HG03196 (cell line): ENCODE measurements around the gene SLC4A7.
"Not testable (repeated sequence)": the region's sequence is repeated elsewhere in the genome, so short reads cannot be mapped to it uniquely, and the experiment has no call there.

Experiments used
- ATAC-seq: cut with Tn5 transposase; IDR thresholded peaks from one replicate; pipeline ENCODE4 v1.9.1; 2021; ENCODE audit not compliant: unreplicated experiment

The SLC4A7 gene

DNA sequence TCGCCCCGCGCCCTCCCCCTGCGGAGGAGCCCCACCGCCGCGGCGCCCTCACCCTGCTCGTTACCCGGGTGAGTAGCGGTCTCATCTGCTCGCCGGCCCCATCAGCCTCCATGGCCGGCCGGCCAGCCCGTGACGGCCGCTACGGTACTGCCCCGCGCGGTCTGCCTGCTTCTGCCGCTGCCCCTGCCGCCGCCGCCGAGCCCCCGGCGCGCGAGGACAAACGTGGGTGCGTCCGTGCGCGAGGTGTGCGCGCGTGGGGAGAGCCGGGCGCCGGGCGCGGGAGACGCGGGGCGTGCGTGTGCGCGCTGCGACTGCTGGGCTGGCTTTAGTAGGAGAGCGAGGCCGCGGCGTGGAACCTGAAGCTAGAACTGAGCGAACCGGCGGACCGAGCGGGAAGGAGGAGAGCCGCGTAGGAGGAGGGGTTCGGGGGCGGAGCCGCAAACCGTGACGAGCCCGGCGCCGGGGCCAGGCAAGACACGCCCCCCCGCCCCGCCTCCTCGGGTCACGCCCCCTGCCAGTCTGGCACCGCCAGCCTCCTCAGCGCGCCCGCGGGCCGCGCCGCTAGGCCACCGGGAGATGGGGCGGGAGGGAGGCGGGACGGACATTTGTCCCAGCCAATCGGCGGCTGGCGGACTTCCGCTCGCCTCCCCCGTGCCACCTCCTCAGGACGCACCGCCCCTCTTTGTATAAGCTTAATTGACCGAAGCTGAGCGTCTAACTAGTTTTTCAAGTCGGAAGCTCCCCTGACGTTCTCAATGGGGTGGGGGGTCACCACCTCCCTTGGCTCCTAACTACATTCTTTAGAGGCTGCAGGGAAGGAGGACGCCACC, at the start of gene SLC4A7:
Gene SLC4A7 (minus strand): TSS at position 370 of the 830 bp plus-strand sequence. CDS start 258 bp downstream, at position 112.
- peak; percentile 94 for ATAC-seq

DNA sequence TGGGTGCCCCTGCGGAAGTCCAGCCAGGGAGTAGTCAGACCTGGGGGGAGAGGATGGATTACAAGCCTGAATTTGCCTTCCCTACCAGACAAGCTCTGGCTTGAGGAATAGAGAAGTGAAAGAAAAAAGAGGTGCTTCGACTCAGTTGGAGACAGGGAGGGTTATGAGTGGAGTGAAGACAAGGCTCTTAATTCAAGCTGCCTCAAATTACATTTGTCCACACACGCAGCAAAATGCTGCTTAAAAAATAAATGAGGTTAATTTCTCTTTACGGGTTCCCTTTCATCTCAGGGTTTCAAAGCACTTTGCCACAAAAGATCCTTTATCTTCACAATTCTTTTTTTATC, 49.0 kb upstream of the SLC4A7 start:
- ATAC-seq, result no peak

DNA sequence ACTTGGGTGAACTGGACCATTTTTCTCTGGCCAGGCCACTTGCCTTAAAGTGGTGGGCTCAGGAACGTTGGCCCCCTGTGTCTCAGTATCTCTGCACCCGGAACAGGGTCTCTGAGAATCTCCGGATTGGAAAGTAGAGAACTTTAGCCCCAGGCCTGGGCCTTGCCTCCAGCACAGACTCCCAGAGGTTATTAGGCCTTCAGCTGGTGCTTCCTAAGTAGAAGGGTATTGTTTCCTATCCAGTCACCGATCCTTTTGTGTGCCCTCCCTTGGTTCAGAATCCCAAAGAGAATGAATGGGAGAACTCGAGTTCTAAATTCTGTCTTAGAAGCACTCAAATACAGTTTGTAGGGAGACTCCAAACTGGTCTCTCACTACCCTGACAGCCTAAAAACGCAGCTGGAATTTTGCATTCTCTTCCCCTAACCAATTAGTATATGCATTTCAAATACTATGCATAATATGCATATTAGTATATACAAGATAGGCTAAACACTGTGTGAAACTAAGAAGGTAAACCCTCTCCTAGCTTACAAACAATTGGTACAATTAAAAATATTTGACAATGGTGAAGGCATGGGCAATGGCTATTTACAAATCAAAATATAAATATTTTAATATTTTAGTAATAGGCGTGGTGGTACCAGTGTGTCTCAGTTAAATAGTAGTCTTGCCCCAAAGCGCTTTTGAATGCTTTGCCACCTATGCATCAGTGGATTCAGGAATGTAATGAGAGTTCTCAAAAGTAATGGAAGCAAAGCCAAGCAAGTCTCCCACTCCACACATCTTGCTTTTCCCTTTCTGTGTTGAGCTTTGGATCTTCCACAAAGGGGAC, 48.5 kb upstream of the SLC4A7 start:
- no peak for ATAC-seq

DNA sequence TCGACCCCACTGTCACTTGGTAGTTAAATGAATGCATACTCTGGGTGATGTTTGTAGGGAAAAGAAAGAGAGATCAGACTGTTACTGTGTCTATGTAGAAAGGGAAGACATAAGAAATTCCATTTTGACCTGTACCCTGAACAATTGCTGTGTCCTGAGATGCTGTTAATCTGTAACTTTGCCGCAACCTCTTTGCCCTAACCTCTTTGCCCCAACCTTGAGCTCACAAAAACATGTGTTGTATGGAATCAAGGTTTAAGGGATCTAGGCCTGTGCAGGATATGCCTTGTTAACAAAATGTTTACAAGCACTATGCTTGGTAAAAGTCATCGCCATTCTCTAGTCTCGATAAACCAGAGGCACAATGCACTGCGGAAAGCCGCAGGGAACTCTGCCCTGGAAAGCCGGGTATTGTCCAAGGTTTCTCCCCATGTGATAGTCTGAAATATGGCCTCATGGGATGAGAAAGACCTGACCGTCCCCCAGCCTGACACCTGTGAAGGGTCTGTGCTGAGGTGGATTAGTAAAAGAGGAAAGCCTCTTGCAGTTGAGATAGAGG, 47.1 kb upstream of the SLC4A7 start:
- not testable (repeated sequence) for ATAC-seq

DNA sequence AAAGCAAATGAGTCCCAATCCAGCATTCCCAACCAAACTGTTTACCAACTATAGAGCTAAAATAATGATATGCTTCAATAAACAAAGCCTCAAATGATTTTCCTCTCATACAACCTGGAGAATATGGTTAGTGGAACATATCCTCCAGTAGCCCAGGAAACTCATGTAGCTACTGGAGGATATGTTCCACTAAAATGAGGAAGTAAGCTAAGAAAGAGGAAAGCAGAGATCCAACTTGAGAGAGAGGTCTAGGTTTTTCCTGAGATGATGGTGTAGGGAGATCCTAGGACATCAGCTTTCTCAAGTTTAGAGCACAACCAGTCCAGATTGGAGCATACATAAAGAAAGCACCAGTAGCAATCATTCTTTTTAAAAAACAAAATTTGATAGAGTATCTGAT, 44.6 kb upstream of the SLC4A7 start:
- no peak for ATAC-seq

DNA sequence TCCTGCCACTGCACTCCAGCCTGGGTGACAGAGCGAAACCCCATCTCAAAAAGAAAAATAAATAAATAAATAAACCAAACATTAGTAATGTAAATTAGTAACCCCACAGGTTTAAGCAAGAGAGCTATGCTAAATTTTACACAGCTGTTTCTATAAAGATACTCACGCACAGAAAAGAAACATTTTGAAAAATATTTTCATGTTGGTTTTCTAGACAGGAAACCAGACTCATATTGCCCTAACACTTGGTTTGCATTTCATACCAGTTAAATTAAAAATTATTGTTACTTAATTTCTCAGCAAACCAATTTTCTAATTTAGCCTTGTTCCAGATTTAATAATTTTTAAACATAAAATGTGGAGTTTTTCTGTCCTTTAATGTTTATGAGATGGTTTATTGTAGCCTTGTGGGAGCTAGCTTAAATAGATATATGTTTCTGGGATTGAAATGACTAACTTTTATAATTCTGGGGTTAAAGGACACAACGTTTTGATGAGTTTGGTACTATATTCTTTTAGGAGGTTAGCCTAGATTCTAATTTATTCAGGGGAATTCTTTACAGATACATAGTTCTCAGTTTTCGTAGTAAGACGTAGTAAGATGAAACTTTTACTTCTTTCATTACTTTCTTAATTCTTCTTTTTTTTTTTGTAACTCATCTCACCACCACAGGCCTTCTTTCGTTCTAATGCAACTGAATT, 42.6 kb upstream of the SLC4A7 start:
- no peak for ATAC-seq

DNA sequence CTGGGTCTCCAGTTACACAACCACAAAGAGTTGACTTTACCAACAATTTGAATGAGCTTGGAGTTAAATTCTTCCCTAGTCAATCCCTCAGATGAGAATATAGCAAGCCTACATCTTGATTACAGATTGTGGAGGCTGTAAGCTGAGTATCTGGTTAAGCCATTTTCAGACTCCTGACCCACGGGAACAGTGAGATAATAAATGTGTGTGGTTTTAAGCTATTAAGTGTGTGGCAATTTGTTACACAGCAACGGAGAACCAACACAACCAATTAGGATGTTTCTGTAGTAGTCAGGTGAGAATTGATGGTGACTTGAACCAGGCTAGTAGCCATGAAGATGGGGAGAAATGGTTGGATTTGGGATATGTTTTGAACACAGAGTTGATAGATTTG, 37.7 kb upstream of the SLC4A7 start:
- ATAC-seq, result no peak

DNA sequence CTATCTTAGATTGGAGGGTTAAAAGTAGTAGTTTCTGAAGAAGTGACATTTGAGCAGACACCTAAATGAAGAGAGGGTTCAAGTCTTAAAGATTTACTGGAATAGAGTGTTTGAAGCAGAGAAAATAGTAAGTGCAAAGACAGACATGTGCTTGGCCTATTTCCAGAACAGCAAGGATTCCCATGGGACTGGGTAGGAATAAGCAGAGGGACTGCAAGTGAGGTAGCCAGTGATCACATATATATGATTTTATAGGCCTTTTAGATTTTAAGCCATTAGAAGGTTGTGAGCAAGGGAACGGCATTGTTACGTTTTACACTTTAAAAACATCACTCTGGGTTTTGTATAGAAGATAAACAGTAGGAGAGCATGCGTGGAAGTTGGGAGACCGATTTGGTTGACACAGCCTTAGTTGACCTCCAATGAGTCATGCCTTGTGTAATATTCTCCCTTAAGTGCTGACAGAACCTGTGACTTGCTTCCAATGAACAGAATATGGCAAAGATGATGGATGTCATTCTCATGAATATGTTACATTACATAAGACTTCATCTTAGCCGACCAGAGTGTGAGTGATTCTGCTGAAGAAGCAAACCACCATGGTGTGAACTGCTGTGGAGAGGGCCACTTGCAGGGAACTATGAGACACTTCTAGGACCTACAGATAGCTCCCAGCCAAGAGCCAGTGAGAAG, 37.1 kb upstream of the SLC4A7 start:
- no peak for ATAC-seq

DNA sequence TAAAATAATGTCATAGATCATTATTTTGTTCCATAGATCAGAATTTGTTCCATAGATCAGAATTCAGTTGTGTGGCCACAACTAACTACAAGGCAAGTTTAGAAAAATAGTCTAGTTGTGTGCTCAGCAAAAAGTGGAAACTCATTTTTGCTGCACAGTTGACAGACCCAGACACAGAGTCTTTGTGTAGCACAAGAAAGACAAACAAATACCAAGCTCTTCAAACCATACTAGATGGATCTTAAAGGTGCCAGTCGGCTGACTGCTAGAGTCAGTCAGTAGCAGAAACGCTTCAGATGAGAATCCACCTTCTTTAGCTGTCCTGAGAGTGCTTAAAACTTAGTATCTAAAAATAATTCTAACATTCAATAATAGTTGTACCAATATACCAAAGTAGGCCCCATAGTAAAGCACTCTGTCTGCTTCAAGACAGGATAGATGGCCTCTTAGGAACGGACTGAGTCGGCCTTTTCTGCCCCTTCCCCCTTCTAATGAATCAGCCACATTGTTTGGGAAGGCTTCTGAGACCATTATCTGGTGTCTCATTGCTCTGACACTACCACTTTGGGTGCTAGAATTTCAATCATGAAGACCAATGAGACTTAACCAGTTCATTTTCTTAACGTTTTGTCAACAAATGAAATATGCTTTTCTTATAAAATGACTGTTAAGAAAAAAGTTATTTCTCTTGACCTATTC, 27.7 kb upstream of the SLC4A7 start:
- ATAC-seq, result no peak

DNA sequence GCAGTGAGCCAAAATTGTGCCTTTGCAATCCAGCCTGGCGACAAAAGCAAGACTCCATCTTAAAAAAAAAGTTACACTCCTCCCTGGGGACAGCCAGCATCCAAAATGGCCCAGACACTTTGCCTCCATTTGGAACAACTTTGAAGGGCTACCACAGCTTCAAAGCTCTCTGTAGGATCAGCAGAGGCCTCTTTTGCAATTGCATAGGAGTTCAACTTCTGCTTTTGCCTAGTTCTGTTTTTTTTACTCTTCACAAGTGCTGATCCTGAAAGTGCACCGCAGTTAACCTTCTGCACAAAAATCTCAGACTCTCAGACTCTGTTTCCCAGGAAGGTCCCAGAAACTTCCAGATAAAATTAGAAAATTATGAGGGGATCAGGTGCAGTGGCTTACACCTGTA, 25.2 kb upstream of the SLC4A7 start:
- ATAC-seq, result no peak

DNA sequence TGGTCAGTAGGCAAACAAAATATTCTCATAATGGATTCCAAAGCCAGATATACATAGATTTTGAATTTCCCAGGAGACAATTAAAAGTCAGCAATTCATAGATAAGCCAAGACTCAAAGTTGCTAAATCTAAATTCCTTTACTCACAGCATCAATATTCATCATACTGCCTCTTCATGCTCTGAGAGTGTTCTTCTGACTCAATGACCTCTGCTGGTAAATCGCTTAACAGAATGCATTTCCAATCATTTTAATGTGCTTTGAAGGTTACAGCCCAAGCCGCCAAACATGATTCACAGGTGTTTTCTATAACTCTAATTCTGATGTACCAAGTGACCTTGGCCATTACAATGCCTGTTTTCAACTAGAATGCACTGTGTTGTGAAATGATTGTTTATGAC, 24.2 kb upstream of the SLC4A7 start:
- no peak for ATAC-seq

DNA sequence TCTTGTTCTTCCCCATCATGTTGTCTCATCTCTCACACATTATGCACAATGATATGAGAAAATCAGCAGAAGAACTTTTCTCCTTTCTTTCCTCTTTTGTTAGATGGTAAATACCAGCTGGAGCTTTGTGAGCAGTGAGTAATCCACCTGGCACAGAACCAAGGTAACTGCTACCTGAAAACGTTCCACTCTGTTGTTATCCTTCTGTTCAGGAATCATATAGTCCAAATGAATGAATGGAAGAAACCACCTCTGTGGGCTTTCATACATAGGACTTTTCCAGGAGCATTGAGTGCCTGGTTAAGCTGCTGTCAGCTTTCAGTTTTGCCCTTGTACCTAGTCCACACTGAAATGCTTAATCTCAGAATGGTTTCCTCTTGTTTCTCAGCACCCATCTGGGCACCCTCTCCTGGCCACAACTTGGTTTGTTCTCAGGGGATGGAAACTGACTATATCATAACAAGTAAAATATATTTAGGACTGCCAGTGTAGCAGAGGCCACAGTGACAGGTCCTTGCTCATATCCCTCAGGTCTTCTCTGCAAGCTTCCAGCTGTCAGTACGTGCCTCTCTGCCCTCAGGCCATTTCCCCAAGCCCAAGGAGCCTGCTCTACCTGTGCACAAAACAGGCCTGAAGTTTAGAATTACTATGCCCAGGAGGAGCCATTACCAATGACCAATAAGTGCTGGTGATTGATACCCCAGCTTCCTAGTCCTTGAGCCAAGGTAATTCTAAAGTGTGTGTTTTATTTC, 23.5 kb upstream of the SLC4A7 start:
- no peak for ATAC-seq

DNA sequence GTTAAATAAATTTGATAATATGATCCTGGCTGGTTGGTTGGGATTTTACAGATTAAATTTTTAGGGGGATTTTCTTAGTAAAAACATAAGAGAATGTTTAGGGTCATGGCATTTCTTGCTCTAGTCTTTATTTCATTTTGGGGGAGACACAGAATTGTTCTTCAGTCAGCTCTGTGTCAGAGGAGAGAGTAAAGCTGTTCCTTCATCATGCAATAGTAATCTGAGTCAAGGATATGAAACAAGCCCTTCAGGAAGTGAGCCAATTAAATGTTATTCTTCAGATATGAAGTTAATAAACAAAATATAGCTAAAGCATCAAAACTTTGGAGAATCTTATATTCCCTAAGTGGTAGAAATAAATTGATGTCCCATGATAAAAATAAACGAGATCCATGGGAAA, 22.9 kb upstream of the SLC4A7 start:
- no peak for ATAC-seq

DNA sequence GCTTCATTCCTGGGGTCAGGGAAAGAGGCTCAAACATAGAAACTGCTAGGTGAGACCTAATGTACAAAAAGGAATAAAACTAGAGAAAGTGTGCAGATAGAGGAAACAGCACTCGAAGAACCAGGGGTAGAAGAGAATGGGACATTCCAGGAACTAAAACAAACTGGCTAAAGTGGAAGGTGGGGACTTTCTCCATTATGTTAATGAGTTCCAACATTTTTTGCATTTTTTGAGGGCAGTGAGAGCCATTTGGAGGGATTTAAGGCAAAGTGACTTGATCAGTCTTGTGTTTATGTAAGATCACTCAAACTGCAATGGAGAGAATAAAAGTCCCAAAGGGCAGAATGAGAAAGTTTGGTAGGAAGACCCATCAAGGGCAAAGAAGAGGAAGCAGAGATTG, 20.6 kb upstream of the SLC4A7 start:
- no peak for ATAC-seq

DNA sequence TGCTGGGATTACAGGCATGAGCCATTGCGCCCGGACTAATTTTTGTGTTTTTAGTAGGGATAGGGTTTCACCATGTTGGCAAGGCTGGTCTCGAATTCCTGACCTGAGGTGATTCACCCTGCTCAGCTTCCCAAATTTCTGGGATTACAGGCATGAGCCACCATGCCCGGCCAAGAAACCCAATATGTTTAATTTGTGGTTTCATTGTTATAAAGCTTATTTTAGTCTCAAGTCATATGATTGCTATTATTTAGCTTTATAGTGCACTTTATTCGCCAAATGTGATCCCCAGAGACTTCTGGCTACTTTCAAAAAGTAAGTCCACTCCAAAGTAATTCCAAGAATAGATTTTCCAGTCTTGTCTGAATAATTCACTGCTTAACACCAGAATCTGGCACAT, 19.3 kb upstream of the SLC4A7 start:
- no peak for ATAC-seq

DNA sequence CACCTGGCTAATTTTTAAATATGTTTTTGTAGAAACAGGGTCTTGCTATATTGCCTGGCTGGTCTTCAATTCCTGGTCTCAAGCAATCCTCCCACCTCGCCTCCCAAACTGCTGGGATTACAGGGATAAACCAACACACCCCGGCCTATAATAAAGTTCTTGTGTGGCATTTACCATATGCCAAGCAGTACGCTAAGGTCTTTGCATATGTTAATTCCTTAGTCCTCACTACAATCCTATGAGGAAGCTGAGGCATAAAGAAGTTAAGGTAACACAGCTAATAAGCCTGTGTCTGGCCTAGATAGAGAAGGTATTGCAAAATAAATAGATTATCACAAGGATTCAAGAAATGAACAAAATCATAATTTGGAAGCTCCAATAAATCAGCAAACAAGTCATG, 17.6 kb upstream of the SLC4A7 start:
- ATAC-seq, result no peak

DNA sequence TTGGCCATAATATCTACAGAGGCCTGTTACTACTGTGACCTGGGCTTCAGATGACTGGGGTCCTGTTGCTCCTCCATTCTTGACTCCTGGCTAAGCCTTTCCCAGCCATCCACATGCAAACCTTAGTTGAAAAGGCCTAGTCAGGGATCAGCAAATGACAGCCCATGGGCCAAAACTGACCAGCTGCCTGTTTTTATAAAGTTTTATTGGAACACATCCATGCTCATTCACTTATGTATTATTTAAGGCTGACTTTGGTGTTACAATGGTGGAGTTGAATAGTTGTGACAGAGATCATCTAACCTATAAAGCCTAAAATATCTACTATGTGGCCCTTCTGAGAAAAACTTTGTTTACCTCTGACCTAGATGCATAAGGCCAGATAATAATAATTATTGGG, 16.8 kb upstream of the SLC4A7 start:
- ATAC-seq, result no peak

DNA sequence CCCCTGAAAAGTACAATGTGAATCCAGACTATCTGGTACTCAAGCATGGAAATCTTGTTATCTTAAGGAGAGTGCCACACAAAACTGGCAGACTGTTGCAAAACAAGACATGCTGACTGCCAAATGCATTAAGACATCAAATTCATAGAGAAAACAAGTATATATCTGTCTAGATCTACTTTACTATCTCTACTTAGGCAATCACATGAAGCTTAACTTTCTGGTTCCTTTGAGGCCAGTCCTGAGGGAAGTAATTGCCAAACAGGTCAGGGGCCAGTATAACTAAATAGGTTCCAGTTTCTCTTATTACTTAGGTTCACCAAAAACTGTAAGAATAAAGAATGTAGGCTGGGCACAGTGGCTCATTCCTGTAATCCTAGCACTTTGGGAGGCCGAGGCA, 15.9 kb upstream of the SLC4A7 start:
- no peak for ATAC-seq

DNA sequence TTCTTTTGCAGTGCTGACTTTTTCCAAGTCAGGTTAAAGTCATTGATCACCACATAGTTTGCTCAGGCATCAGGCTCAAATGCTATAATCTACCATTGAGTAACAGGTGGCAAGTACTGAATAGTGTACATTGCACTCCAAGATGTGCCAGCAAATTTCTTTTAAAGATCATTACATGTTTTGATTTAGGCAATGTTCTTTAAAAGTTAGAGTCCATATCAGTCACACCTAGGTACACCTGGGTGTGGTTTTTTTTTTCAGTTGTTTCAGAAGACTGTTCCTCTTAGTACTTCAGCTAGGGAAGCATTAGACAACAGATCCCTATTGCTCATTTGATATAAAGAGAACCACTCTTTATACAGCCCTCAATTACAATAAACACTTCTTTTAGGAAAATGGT, 10.6 kb upstream of the SLC4A7 start:
- ATAC-seq, result no peak

DNA sequence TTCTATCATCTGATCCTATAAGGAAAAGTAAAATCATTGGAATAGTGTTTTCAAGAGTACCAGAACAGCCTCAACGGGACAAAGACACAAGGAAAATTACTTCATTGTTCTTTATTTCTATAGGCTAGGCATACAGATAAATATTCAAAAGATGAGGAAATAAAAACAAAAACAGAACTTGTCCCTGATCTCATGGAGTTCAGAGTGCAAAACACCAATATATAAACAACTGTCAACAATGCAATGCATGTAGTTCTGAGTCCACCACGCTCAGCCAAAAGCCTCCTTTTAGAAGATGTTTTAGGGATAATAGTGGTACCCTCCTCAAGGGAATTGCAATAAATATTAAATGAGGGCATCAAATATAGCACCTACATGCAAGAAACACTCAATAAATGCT, 4.6 kb upstream of the SLC4A7 start:
- no peak for ATAC-seq
